ENCODE data around the gene CFAP97D2. TPM values are rescaled to one million over a fixed set of nuclear protein-coding genes. Genes with fewer than 3 reads are reported as not detected.

The CFAP97D2 gene
- total RNA-seq (2022; extraction: Qiagen RNA extraction; ENCODE audit: low read depth) = not detected in 5 replicates

DNA sequence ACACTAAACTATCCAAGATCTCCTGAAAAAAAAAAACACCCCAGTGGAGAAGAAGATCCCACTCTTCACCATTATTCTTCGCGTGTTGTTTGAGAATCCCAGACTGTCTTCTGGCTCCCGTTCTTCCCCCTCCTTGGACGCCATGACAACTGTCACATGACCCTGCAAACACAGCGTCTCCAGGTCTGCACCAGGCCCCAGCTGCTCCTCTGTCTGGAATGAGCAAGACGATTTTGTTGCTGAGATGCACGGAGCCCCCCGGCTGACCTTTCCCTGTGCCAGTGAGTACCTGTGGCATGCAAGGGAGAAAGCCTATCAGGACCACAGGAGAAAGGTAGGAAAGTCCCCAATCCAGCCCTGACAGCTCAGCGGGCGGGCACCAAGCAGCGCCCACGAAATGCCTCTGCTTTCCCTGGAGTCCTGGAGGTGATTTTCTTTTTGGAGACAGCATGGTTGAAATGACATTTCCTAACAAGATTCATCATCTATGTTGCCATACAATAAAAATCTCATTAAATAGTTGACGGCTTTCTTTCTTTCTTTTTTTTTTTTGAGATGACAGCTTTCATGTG lies at the start of gene CFAP97D2:
Gene CFAP97D2, plus strand, starts transcription at position 171 of the 572 bp plus-strand sequence. Its CDS starts 74 bp downstream, at position 245.

GRCh38 chr13:114132419-114133121 lies 46.5 kb upstream of the CFAP97D2 start, which contains the start of gene RASA3:
RASA3 (minus strand) TSS chr13:114132623; CDS start chr13:114132489, 134 bp downstream.

DNA sequence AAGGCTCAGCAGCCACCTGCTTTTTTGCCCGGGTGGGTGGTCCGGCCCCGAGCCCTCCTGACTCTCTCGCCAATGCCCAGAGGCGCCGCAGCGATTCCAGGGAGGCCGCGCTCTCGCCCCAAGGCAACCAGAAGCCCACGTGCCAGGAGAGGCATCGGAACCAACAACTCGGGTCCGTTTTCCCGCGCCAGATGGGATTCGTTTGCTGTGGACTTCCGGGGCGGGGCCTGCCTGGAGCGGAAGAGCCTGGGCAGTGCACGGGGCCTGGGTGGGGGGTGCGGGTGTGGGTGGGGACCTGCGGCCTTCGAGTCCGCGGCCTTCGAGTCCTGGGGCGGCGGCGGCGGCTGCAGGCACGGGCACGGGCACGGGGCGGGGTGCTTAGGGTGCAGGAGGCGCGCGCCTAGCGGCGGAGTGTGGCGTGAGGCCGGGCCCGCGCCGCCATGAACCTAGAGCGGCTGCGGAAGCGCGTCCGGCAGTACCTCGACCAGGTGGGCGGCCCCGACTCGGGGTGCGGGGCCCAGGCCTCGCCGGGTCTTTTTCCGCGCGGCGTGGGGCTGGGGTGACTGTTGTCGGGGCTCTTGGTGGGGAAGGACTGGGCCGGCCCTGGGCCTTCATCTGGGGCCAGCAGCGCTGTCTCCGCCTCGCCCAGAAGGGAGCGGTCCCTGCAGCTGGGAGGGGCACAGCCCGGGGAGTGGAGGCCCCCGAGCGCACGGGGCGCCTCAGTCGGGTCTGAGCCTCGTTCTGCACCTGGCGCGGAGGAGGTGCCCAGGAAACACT lies 55.8 kb downstream of the CFAP97D2 start, which contains the start of gene CDC16:
Gene CDC16, plus strand, starts transcription at position 253 of the 777 bp plus-strand sequence. Its CDS starts 188 bp downstream, at position 441.

Other genes with a start within 250 kb of the CFAP97D2 start
- gene C13orf46, start 205.2 kb upstream of the CFAP97D2 start, total RNA-seq (2022; extraction: Qiagen RNA extraction; ENCODE audit: low read depth) = 0.15 to 0.49 TPM (median 0.20 TPM) in 4 of 5 replicates, not detected in the other
- gene RASA3, start 46.6 kb upstream of the CFAP97D2 start, total RNA-seq (2022; extraction: Qiagen RNA extraction; ENCODE audit: low read depth) = 9.2 to 12.7 TPM (median 11.1 TPM) in 5 replicates
- gene CDC16, start 55.6 kb downstream of the CFAP97D2 start, total RNA-seq (2022; extraction: Qiagen RNA extraction; ENCODE audit: low read depth) = 34.5 to 47.3 TPM (median 41.6 TPM) in 5 replicates
- 29.0 to 38.1 TPM (median 32.1 TPM) in 5 replicates for gene UPF3A, start 102.3 kb downstream of the CFAP97D2 start, total RNA-seq (2022; extraction: Qiagen RNA extraction; ENCODE audit: low read depth)
- gene CHAMP1, start 135.2 kb downstream of the CFAP97D2 start, total RNA-seq (2022; extraction: Qiagen RNA extraction; ENCODE audit: low read depth) = 17.6 to 28.6 TPM (median 21.8 TPM) in 5 replicates